ENCODE measurements around the gene SRGAP1. TPM values are rescaled to one million over a fixed set of nuclear protein-coding genes. Genes with fewer than 3 reads are reported as not detected.

The SRGAP1 gene
- total RNA-seq, 1 donor from 2014 or later: 1.3 TPM

GRCh38 chr12:63905544-63905943 lies 61.0 kb downstream of the SRGAP1 start:
- no peak for DNase-seq (ENCODE audit: low read depth in 2 of 2)

- DNase-seq (ENCODE audit: low read depth in 2 of 2): no peak
These were observed 62.4 kb downstream of the SRGAP1 start for GRCh38 chr12:63906876-63907275.

- no peak for DNase-seq (ENCODE audit: low read depth in 2 of 2)
These were observed 63.1 kb downstream of the SRGAP1 start for GRCh38 chr12:63907561-63907960.

GRCh38 chr12:63909746-63910145 lies 65.2 kb downstream of the SRGAP1 start:
- DNase-seq (ENCODE audit: low read depth in 2 of 2): no peak

GRCh38 chr12:63911341-63911740 lies 66.8 kb downstream of the SRGAP1 start:
- no peak for DNase-seq (ENCODE audit: low read depth in 2 of 2)

GRCh38 chr12:63912651-63913050 lies 68.2 kb downstream of the SRGAP1 start:
- DNase-seq (ENCODE audit: low read depth in 2 of 2): no peak

- DNase-seq (ENCODE audit: low read depth in 2 of 2): no peak
These were observed 69.4 kb downstream of the SRGAP1 start for GRCh38 chr12:63913929-63914328.

GRCh38 chr12:63915105-63915800 lies 70.8 kb downstream of the SRGAP1 start:
- DNase-seq (ENCODE audit: low read depth in 2 of 2): peak; percentile 40 to 61

GRCh38 chr12:63916561-63917476 lies 72.3 kb downstream of the SRGAP1 start:
- peak; percentile 58 to 82 for DNase-seq (ENCODE audit: low read depth in 2 of 2)

GRCh38 chr12:63917477-63917862 lies 73.0 kb downstream of the SRGAP1 start:
- no peak for DNase-seq (ENCODE audit: low read depth in 2 of 2)

- DNase-seq (ENCODE audit: low read depth in 2 of 2): peak; percentile 68 to 75
These were observed 73.6 kb downstream of the SRGAP1 start for GRCh38 chr12:63917864-63918799.

- DNase-seq (ENCODE audit: low read depth in 2 of 2): peak in 1 of 2 donors; percentile 85
These were observed 74.3 kb downstream of the SRGAP1 start for GRCh38 chr12:63918800-63919300.

GRCh38 chr12:63919756-63920155 lies 75.3 kb downstream of the SRGAP1 start:
- peak in 1 of 2 donors; percentile 46 for DNase-seq (ENCODE audit: low read depth in 2 of 2)

- no peak for DNase-seq (ENCODE audit: low read depth in 2 of 2)
These were observed 76.7 kb downstream of the SRGAP1 start for GRCh38 chr12:63921157-63921556.

- no peak for DNase-seq (ENCODE audit: low read depth in 2 of 2)
These were observed 78.0 kb downstream of the SRGAP1 start for GRCh38 chr12:63922474-63922873.

- no peak for DNase-seq (ENCODE audit: low read depth in 2 of 2)
These were observed 80.3 kb downstream of the SRGAP1 start for GRCh38 chr12:63924781-63925180.

GRCh38 chr12:63927511-63927910 lies 83.0 kb downstream of the SRGAP1 start:
- DNase-seq (ENCODE audit: low read depth in 2 of 2): no peak

GRCh38 chr12:63928305-63928704 lies 83.8 kb downstream of the SRGAP1 start:
- DNase-seq (ENCODE audit: low read depth in 2 of 2): no peak

- DNase-seq (ENCODE audit: low read depth in 2 of 2): no peak
These were observed 84.9 kb downstream of the SRGAP1 start for GRCh38 chr12:63929426-63929825.

- DNase-seq (ENCODE audit: low read depth in 2 of 2): no peak
These were observed 86.5 kb downstream of the SRGAP1 start for GRCh38 chr12:63930971-63931370.

- DNase-seq (ENCODE audit: low read depth in 2 of 2): no peak
These were observed 87.2 kb downstream of the SRGAP1 start for GRCh38 chr12:63931703-63932102.

Measured in dermis microvascular lymphatic vessel endothelial cell (primary cell).